Activated T-helper 9 cell treated with anti-CD3 and anti-CD28 coated beads, Interleukin-2, amount 50 U/mL, for 16 hours (primary cell): ENCODE measurements around the gene VWA5B1.

Experiments used
- DNase-seq: peaks from one replicate; pipeline ENCODE4 v3.0.0-alpha.2; 2020; ENCODE audit warnings: low read depth

The VWA5B1 gene

GRCh38 chr1:20322081-20322824, 31.6 kb downstream of the VWA5B1 start:
- no peak for DNase-seq

DNA sequence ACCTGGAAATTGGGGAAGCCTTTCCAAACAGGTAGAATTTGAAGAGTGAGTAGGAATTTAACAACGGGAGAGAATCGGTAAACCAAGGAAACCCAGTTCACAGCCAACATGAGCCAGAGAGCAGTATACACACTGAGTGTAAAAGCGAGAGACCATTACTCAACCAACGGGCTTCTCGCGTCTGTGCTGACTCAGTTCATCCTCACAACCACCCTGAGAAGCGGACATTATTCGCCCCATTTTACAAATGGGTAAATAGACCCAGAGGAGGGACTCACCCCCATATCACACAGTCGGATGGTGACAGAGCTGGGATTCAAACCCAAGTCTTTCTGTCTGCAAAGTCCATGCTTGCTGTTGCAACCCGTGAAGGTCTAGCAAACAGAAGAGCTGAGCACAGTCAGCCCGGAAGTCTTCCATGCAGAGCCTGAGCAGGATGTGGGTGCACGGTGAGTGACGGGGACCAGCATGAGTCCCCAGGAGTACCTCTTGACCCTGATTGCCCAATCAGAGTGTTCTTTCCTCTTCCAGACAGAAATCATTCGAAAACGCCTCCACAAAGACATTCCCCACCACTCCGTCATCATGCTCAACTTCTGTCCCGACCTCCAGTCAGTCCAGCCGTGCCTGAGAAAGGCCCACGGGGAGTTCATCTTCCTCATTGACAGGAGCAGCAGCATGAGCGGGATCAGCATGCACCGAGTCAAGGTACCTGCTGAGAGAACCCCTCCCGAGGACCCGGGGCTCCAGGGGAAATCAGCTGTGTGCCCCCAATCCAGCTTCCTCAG, 32.3 kb downstream of the VWA5B1 start:
- DNase-seq, result peak; percentile 17

DNA sequence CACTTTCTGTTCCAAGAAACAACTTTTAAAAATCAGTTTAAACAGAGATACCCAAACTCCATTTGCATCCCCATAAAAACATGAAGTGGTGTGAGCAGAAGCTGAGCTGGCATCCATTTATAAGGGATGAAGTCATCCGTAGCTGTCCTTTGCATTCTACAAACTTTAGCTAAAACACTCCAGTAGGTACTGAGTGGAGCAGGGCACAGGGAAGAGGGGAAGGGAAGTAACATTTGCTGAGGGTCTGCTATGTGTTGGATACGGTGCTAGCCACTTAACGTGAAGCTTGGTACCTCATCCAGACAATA, 32.9 kb downstream of the VWA5B1 start:
- no peak for DNase-seq

DNA sequence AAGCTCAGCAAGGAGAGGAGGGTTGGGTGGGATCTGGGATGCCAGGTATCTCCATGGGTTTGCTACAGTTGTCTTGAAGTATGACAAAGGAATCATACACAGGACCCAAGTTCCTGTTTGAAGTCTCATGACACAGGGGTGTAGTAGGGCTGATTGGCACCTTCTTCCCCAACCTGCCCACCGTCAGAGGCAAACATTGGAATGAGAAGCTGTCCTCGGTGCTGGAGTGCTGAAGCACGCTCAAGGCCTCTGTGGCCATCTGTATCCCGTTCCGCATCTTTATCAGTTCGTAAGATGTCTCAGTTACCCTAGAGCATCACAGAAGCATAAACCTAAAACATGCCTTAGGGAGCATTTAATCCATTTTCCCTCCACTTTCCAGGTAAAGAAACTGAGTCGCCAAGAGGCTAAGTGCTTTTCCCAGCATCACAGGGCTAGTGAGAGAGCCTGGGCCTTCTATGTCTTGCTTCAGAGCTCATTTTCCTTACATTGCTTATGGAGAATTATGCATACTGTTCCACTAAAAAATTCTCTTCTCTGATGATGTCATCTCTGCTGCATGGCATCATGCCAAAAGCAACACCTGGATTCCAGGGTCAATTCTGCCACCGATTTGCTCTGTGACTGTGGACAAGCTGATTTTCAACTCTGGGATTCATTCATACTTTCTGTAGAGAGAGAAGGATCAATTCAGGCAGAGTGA, 34.2 kb downstream of the VWA5B1 start:
- no peak for DNase-seq

DNA sequence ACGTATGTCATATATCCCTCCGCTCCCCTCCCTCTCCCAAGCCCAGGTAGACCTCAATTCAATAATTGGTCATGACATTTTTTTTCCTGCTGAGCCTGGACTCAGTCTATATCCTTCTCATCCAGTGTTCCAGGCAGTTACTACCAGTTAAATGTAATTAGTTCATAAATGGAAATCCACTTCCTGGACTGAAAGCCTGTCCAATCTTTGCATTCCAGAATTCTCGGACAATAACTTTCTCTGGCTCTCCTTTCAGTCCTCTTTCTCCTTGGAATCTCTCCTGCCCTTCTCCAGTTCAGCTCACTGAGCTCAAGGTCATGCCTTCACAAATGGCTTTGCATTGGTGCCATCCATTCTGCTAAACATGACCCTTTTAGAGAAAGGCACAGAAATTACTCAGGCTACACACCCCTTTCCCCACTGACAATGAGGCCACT, 34.8 kb downstream of the VWA5B1 start:
- DNase-seq, result no peak

GRCh38 chr1:20325844-20326420, 35.3 kb downstream of the VWA5B1 start:
- DNase-seq, result no peak

GRCh38 chr1:20327467-20327866, 36.8 kb downstream of the VWA5B1 start:
- DNase-seq, result no peak

DNA sequence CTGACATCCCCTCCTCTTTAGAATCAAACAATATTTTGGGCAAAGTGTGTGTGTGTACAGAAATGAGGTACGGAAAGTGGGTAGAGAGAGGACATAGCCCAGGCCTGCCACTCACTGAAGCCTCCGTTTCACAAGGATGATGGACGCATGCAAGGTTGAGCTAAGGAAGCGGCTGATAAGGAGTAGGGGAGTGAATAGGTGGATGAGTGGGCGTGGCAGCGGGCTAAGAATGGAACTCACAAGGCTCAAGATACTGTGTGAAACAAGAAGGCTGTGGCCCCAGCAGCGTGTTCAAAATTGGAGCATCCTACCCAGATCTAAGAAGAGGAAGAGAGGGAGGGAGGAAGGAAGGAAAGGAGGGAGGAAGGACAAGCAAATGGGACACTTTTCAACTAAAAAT, 37.5 kb downstream of the VWA5B1 start:
- no peak for DNase-seq

DNA sequence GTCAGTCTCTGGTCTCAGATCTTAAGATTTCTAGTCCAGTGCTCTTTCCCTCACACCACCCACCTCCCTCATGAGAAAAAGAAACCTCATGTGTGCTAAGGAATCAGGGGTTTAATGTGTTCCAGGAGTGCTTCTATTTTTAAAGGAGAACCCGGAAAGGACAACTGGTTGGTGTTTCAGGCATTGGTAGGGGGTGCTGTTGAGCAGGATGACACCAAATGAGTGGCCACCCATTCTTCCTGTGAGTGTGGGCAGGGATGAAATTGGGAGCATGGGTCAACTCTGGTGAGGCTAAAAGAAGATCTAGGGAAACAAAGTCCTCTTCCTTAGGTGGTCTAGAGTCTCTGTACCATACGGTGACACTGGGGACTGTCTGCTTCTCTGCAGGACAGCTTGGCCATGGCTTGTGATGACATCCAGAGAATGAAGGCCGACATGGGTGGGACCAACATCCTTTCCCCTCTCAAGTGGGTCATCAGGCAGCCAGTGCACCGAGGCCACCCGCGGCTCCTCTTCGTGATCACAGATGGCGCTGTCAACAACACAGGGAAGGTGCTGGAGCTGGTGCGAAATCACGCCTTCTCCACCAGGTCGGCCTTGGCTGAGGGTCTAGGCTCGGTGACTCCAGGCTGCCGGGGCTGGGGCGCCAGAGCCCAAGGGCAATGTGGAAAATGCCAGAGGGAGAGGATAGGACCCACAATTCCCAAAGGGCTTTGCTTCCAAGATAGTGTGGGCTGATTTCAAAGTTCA, 39.3 kb downstream of the VWA5B1 start:
- no peak for DNase-seq

DNA sequence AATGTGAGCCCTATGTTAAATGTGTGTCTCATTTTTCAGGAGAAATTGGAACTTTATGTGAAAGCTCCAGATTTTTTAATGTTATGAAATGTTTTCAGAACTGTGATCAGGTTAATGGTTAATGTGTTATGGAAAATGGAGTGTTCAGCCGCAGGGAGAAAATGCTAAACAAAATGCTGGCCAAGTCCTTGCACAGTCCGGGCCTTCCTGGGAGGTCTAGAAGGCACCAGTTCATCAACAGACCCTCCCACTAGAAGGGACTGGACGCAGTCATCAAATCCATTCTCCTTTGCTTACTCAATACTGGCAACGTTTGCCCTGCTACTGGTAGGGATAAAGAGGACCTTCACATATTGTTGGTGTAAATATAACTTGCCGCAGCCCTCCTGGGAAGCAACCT, 43.4 kb downstream of the VWA5B1 start:
- no peak for DNase-seq

DNA sequence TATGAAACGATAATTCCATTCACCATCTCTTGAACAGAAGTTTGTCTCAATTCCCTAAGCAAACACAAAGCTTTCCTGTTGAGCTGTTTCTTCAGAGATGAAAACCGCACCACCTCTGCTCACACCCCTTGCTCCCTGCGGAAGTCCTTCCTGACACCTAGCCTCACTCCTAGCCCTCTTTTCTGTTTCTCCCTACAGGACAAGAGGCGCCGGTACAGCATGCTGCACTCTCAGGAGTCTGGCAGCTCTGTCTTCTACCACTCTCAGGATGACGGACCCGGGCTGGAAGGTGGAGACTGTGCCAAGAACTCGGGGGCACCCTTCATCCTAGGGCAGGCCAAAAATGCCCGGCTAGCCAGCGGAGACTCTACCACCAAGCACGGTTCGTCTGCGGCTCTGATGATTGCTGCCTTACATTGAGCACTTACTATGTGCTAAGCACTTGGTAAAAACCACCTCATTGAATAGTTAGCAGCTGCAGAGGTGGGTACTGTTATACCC, 45.5 kb downstream of the VWA5B1 start:
- DNase-seq, result no peak

DNA sequence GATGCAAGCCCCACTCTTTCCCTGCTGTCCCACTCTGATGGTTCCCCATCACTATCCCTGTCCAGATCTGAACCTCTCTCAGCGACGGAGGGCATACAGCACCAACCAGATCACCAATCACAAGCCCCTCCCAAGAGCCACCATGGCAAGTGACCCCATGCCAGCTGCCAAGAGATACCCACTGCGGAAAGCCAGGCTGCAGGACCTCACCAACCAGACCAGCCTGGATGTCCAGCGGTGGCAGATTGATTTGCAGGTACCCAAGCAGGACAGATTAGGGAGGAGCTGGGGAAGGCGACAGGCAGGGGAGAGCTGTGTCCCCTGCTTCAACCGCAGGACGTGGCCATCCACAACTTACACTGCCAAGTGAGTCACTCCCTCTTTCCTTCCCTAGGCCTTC, 46.9 kb downstream of the VWA5B1 start:
- no peak for DNase-seq

DNA sequence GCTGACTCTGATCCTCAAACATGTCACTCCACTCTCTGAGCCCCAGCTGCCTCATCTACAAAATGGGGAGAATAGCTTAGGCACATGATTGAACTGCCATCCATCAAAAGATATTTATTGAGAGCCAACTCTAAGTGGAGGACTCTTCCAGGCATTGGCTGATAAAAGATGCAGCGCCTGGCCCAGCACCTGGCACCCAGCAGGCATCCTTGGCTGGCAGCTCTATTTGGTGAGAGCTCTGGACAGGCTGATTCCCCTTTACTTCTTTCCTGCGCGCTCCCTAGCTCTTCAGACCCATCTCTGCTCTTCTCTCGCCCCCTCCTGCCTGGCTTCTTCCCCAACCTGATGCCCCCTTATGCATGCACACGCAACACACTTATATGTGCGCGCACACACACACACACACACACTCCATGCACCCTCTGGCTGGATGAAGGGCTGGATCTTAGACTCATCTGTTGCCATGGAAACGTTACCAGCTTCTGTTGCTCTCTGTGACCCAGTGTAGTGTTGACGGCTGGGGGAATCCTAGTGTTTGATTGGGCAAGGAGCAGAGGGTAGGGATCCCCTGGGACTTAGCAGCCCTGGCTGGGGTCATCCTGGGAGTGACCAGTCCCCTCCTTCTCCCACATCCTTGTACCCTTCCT, 49.3 kb downstream of the VWA5B1 start:
- no peak for DNase-seq

DNA sequence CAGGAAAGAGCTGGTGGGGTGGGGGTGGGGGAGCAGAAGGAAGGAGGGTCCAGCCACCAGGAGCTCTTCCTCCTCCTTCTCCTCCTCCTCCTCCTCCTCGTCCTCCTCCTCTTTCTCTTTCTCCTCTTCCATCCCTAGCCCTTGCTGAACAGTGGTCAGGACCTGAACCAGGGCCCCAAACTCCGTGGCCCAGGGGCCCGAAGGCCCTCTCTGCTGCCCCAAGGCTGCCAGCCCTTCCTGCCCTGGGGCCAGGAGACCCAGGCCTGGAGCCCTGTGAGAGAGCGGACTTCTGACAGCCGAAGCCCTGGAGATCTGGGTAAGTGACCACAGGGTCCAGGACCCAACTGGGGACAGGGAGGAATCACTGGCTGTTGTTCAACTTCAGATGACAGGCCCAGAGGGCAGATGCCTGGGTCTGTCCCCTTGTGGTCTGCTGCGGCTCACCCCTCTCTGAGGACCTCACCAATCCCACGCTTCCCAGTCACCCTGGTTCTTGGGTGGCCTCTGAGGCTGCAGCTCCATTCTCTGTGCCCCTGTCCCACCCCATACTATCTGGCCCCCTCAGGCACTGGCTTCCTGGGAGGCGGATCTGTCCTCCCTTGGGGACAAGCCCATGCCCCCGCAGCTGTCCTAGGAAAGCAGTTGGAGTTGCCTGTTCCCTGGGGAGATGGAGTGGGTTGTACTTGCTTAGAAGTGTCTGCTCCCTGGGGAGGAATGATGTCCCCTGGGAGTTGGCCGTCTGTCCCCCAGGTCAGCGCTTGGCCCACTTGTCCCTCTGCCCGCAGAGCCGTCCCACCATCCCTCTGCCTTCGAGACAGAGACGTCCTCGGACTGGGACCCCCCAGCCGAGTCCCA, 51.8 kb downstream of the VWA5B1 start:
- DNase-seq, result no peak

- no peak for DNase-seq
Observed at GRCh38 chr1:20343149-20343937, 52.7 kb downstream of the VWA5B1 start.

- DNase-seq, result no peak
Observed at GRCh38 chr1:20343938-20344302, 53.2 kb downstream of the VWA5B1 start.

- DNase-seq, result no peak
Observed at GRCh38 chr1:20344738-20345137, 54.1 kb downstream of the VWA5B1 start.

- no peak for DNase-seq
Observed at GRCh38 chr1:20345419-20345818, 54.7 kb downstream of the VWA5B1 start.

GRCh38 chr1:20346433-20346832, 55.8 kb downstream of the VWA5B1 start:
- DNase-seq, result no peak

- no peak for DNase-seq
Observed at GRCh38 chr1:20347699-20348098, 57.0 kb downstream of the VWA5B1 start.
